G401 (cell line): ENCODE measurements around the gene FOXP1. TPM values are rescaled to one million over a fixed set of nuclear protein-coding genes. Genes with fewer than 3 reads are reported as not detected.

Experiments used
- DNase-seq: peaks from one replicate; pipeline ENCODE4 v3.0.0-alpha.2; 2015; ENCODE audit warnings: low spot score
- in situ Hi-C: cut with HindIII; loops from 2 replicates; pipeline ENCODE4 v1.10.0; 2016; ENCODE audit warnings: low sequenced_read_pairs, mixed read lengths
- total RNA-seq: library from RNA; depleted of rRNA; stranded (reverse); fragments of >200 nt; shearing (Covaris generic); gene quantifications from 2 replicates; pipeline ENCODE4 v1.2.3, GENCODE V29; 2014

Gene FOXP1
- total RNA-seq, 1 experiment from 2014 or later: 9.7 TPM

- in situ Hi-C loops: no loop called here
These were observed 268.1 kb downstream of the FOXP1 start for GRCh38 chr3:71315431-71315830.

GRCh38 chr3:71313844-71314243 lies 269.7 kb downstream of the FOXP1 start:
- no peak for DNase-seq
- in situ Hi-C loops: no loop called here

More at GRCh38 chr3:71315431-71315830, 268.1 kb downstream of the FOXP1 start:
- DNase-seq: no peak

GRCh38 chr3:71312461-71312860 lies 271.1 kb downstream of the FOXP1 start:
- in situ Hi-C loops: no loop called here
- no peak for DNase-seq

GRCh38 chr3:71311661-71312046 lies 271.9 kb downstream of the FOXP1 start:
- DNase-seq: no peak
- in situ Hi-C loops: no loop called here

DNA sequence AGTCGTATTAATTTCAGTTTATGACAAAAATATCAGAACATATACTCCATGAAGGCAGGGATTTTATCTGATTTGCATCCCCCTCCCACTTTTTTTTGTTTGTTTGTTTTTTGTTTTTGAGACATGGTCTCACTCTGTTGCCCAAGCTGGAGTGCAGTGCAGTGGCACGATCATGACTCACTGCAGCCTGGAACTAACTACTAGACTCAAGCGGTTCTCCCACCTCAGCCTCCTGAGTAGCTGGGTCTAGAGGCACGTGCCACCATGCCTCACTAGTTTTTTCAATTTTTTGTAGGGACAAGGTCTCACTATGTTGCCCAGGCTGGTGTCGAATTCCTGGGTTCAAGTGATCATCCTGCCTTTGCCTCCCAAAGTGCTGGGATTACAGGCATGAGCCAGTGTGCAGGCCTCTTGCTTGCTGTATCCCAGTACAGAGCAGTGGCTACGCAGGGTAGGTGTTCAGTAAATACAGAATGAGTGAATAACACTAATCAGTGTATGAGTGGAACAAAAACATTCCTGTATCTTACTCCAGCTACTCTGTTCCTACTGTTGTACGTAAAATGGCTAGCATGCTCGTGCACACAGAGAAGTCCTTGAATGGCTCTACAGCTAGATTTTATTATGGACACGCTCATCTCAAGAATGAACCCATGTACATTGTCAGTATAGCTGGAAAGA lies 272.4 kb downstream of the FOXP1 start:
- in situ Hi-C loops: no loop called here
- no peak for DNase-seq

GRCh38 chr3:71310359-71310979 lies 273.1 kb downstream of the FOXP1 start:
- in situ Hi-C loops: no loop called here
- DNase-seq: no peak

DNA sequence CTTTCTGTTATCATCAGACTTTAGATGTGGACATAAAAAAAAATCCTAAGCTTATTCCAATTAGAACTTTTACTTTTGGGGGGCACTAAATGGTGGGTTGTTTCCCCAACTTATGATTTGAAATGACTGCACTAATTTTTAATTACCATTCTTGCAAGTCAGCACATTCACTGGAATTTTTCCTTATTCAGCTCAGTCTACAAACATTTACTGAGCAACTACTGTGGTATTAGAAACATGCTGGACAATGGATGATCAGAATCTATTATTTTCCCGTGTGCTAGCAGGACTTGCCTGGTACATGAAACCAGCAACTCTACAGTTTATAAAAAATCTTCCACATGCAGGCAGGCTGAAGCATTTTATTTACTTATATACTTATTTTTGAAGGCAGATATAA lies 273.6 kb downstream of the FOXP1 start:
- DNase-seq: no peak
- in situ Hi-C loops: no loop called here

- in situ Hi-C loops: no loop called here
- no peak for DNase-seq
These were observed 274.2 kb downstream of the FOXP1 start for GRCh38 chr3:71309342-71309741.

DNA sequence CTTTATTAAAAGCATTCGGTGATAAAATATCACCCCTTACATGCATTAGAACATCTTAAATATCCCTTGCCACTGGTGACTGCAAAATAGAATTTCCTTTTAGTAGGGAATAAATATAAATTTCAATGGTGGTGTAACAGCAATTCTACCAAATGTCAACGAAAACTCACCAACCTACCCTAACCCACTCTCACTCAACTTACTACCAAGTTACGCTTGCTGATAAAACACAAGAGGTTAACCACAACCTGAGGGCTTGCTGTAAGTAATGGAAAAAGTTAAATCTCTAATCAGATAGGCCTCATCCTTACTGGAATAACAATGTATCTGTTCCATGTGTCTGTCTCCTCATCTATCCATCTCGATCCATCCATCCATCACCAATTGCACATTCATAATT lies 274.7 kb downstream of the FOXP1 start:
- DNase-seq: no peak
- in situ Hi-C loops: no loop called here

GRCh38 chr3:71307991-71308697 lies 275.4 kb downstream of the FOXP1 start:
- no peak for DNase-seq
- in situ Hi-C loops: no loop called here

DNA sequence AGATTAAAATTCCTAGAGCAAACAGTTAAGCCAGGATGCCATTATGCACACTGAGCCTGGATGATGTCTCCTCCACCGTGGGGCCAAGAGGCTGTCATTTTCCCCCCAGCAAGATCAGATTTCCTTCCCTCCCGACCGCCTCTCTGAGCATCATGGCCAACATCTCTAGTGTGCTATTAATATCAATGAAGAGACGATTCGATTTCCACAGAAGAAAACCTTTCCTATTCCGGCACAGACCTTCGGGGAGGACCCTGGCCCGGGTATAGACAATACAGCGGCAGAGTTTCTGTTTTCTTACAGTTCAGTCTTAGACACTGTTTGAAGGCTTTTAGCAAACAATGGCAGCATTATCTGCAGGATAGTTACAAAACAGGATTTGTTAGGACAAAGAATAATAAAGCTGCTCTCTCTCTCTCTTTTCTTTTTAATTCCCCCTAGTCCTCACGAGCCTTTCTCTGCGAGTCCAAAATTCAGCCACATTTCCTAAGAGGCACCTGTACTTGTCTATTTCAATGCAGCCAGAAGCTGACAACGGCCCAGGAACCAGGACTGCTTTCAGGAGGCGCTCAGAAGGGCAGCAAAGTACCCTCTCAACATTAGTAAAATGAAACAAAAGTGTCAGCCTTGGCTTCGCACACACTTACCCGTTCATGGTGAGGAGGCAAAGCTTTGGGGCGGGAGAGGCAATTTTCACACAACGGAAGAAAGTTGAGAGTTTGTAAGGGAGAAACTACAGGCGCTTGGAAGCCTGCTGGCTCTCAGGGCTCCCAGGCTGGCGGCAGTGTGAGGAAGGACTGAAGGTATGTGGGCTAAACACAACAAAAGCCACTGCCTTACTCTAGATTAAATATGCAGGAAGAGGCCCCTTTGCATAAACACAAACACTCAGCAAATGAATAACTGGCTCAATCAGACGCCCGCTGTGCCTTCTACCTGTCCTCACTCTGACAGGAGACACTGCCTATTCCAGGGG lies 278.0 kb downstream of the FOXP1 start:
- DNase-seq: no peak
- in situ Hi-C loops: no loop called here

DNA sequence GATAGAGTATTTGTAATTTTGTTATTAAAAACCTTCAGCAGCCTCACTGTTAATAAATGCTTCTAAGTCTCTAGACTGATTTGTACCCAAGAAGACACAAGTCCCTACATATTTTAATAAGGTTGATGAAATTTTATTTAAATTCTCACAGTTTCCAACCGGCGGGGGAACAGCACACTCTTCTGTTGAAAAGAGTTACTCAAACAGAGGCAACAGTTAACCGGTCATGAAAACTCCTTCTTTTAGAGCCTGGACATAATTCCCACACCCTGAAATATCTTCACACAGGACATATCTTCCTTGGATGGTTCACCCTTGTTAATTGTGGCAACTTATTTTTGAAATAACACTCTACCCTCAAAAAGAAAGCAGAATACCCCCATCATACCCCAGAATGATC lies 278.8 kb downstream of the FOXP1 start:
- in situ Hi-C loops: no loop called here
- DNase-seq: no peak

DNA sequence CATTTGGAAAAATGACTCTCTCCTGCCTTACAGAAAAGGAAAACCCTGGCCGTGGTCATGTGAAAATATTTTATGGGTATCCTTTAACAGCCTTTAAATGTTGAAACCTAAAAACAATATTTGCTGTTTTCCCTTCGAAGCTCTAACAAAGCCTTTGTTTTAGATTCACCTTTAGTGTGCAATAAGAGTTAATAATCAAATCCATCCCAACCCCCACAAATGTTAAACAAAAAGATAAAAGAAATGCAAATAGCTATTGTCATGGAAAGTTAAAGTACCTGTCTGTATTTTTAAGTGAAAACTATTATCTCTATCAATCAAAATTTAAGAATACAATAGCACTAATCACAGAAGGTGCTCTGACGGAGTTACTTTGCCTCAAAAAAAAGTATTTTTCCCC lies 279.3 kb downstream of the FOXP1 start:
- DNase-seq: no peak
- in situ Hi-C loops: no loop called here

GRCh38 chr3:71303627-71304200 lies 279.8 kb downstream of the FOXP1 start:
- in situ Hi-C loops: no loop called here
- no peak for DNase-seq

- in situ Hi-C loops: no loop called here
- no peak for DNase-seq
These were observed 280.9 kb downstream of the FOXP1 start for GRCh38 chr3:71302604-71303003.

GRCh38 chr3:71300951-71301393 lies 282.6 kb downstream of the FOXP1 start:
- in situ Hi-C loops: no loop called here
- DNase-seq: no peak

DNA sequence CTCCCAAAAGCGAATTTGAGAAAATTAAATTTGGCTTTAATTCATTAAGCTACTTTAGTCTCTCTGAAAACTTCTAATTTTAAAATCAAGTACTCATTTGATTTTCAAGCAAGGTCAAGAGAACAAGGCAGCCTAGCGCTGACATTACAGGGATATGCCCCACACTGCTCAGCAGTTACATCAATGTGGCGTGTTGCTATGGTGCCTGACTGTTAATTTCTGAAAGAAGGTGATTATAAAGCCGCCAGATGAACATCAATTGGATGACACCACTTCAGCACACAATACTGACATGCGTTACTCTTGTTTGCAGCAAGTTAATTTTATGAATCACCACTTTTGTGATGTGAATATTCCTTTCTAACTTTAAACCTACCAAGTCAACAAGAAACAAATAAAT lies 284.4 kb downstream of the FOXP1 start:
- no peak for DNase-seq
- in situ Hi-C loops: no loop called here

DNA sequence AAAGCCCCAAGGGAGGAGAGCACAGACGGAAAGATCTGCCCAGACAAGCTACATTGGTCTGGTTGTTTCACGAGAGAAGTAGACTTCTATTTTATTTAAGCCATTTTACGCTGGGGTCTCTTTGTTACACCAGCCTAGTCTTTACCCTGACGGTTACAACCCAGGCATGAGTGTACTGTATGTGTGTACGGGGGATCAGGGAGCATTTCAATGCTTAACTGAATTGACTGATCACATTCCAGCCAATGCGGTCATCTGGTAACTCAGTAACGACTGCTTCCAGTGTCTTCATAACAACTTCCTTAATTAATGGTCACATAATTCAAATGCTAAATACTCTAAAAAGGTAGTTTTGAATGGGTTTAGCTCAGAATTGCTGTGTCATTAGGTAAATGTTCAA lies 288.6 kb downstream of the FOXP1 start:
- in situ Hi-C loops: no loop called here
- no peak for DNase-seq

- in situ Hi-C loops: no loop called here
- no peak for DNase-seq
These were observed 293.2 kb downstream of the FOXP1 start for GRCh38 chr3:71290301-71290700.
